DLD1 (cell line): ENCODE measurements around the gene CFAP65.

Experiments
- in situ Hi-C: cut with HindIII; loops from 2 replicates; pipeline ENCODE4 v1.10.0; 2017; ENCODE audit warnings: low sequenced_read_pairs

The CFAP65 gene

GRCh38 chr2:219041252-219041651 is at the start of gene CFAP65:
Gene CFAP65 (minus strand): TSS chr2:219041516. CDS start chr2:219039048, 2,468 bp downstream.
- in situ Hi-C loops, result loop anchor here (10.0 kb wide), 1 partner anchor 224 kb away; no protein-coding TSS in a partner anchor

GRCh38 chr2:219090436-219091299 is 49.4 kb upstream of the CFAP65 start:
- in situ Hi-C loops, result no loop called here

- in situ Hi-C loops, result no loop called here
Observed at GRCh38 chr2:219089330-219089729, 48.0 kb upstream of the CFAP65 start.

- in situ Hi-C loops, result no loop called here
Observed at GRCh38 chr2:219087848-219088247, 46.5 kb upstream of the CFAP65 start.

GRCh38 chr2:219087361-219087760 is 46.0 kb upstream of the CFAP65 start:
- in situ Hi-C loops, result no loop called here

- in situ Hi-C loops, result no loop called here
Observed at GRCh38 chr2:219086196-219086595, 44.9 kb upstream of the CFAP65 start.

- in situ Hi-C loops, result no loop called here
Observed at GRCh38 chr2:219084791-219085190, 43.5 kb upstream of the CFAP65 start.

- in situ Hi-C loops, result no loop called here
Observed at GRCh38 chr2:219082332-219082958, 41.1 kb upstream of the CFAP65 start.

GRCh38 chr2:219081701-219082331 is 40.5 kb upstream of the CFAP65 start:
- in situ Hi-C loops, result no loop called here

- in situ Hi-C loops, result no loop called here
Observed at GRCh38 chr2:219081096-219081495, 39.8 kb upstream of the CFAP65 start.

GRCh38 chr2:219079417-219079816 is 38.1 kb upstream of the CFAP65 start:
- in situ Hi-C loops, result no loop called here

GRCh38 chr2:219078951-219079350 is 37.6 kb upstream of the CFAP65 start:
- in situ Hi-C loops, result no loop called here

GRCh38 chr2:219078126-219078525 is 36.8 kb upstream of the CFAP65 start:
- in situ Hi-C loops, result no loop called here

- in situ Hi-C loops, result no loop called here
Observed at GRCh38 chr2:219076253-219076652, 34.9 kb upstream of the CFAP65 start.

GRCh38 chr2:219073413-219074129 is 32.3 kb upstream of the CFAP65 start:
- in situ Hi-C loops, result no loop called here

- in situ Hi-C loops, result no loop called here
Observed at GRCh38 chr2:219072741-219073250, 31.5 kb upstream of the CFAP65 start.

GRCh38 chr2:219071131-219071816 is 30.0 kb upstream of the CFAP65 start:
- in situ Hi-C loops, result no loop called here

- in situ Hi-C loops, result no loop called here
Observed at GRCh38 chr2:219065484-219065883, 24.2 kb upstream of the CFAP65 start.

- in situ Hi-C loops, result no loop called here
Observed at GRCh38 chr2:219062081-219062480, 20.8 kb upstream of the CFAP65 start.
